Measurements from ENCODE around the gene TCF7L2. TPM values are rescaled to one million over a fixed set of nuclear protein-coding genes. Genes with fewer than 3 reads are reported as not detected.

TCF7L2 gene
- total RNA-seq, 1 donor from 2014 or later = 109 TPM

- Mint-ChIP-seq H3K4me3 (ENCODE audit: low read depth) (no peak overlapping the region), H3K36me3 (ENCODE audit: insufficient read depth) (no peaks in the 10 kb centered on the region), H3K27me3 (no peaks in the 10 kb centered on the region), H3K27ac (no peak overlapping the region), H3K9me3 (ENCODE audit: low read depth) (peaks cover 10% of the 10 kb centered on the region), H3K4me1 (ENCODE audit: low read depth) (peaks cover 2% of the 10 kb centered on the region)
- TF ChIP-seq CTCF (IDR thresholded peaks at IDR 0.05; ENCODE audit: unreplicated experiment) = no peak
- DNase-seq (ENCODE audit: low spot score, unreplicated experiment) = no peak
Measured at GRCh38 chr10:113214331-113214730, 264.3 kb downstream of the TCF7L2 start.

GRCh38 chr10:113216102-113216501 lies 266.1 kb downstream of the TCF7L2 start:
- DNase-seq (ENCODE audit: low spot score, unreplicated experiment) = no peak
- no peak overlapping the region for H3K4me3 Mint-ChIP-seq (ENCODE audit: low read depth)
- peak; percentile 35 for TF ChIP-seq CTCF (IDR thresholded peaks at IDR 0.05; ENCODE audit: unreplicated experiment)
- H3K27me3 Mint-ChIP-seq = no peaks in the 10 kb centered on the region
- H3K36me3 Mint-ChIP-seq (ENCODE audit: insufficient read depth) = no peaks in the 10 kb centered on the region
- peaks cover 2% of the 10 kb centered on the region for H3K4me1 Mint-ChIP-seq (ENCODE audit: low read depth)
- no peak overlapping the region for H3K27ac Mint-ChIP-seq
- H3K9me3 Mint-ChIP-seq (ENCODE audit: low read depth) = peaks cover 6% of the 10 kb centered on the region
